PC-3 (cell line): ENCODE data around the gene PPP1R1C. TPM values are rescaled to one million over a fixed set of nuclear protein-coding genes. Genes with fewer than 3 reads are reported as not detected.

Experiments
- ATAC-seq: fragments of 200-7000 bp; cut with Tn5 transposase; 2 replicates; pipeline ENCODE4 v1.9.1; 2020; ENCODE audit warnings: mild to moderate bottlenecking, moderate library complexity
- BruUV-seq: library from RNA; stranded (reverse); fragments of 400-500 nt; replicated peaks from 2 replicates; lab custom pipeline; 2021; lab: Mats Ljungman, UMichigan
- CTCF ChIA-PET: fragments of 300-600 bp; sonication (Branson Sonifier 250); formaldehyde crosslinking; loops from one replicate; lab custom pipeline; 2022; ENCODE audit warnings: antibody characterized with exemption; lab: Charles Lee
- POLR2A ChIA-PET: fragments of 300-600 bp; sonication (Branson Sonifier 250); formaldehyde crosslinking; loops from one replicate; lab custom pipeline; 2022; ENCODE audit warnings: antibody characterized with exemption; ENCODE audit not compliant: unreplicated experiment; lab: Charles Lee
- DNase-seq: peaks from one replicate; pipeline ENCODE4 v3.0.0-alpha.2; 2015
- H2AFZ ChIP-seq: fragments of 300-600 bp; sonication (generic); 2 replicates; pipeline ENCODE4 v1.6.0; 2016; ENCODE audit warnings: antibody characterized with exemption, low read length
- H3F3A ChIP-seq: fragments of 300-600 bp; sonication (generic); one replicate; pipeline ENCODE4 v1.6.0; 2017; ENCODE audit warnings: antibody characterized with exemption, low read length, control low read depth, mild to moderate bottlenecking; ENCODE audit not compliant: unreplicated experiment
- H3K27ac ChIP-seq: fragments of 300-600 bp; sonication (generic); 2 replicates; pipeline ENCODE4 v1.5.1; 2016; ENCODE audit warnings: mild to moderate bottlenecking, low read length
- H3K27me3 ChIP-seq: fragments of 300-600 bp; sonication (generic); 2 replicates; pipeline ENCODE4 v1.6.1; 2016; ENCODE audit warnings: low read length, mixed read lengths
- H3K36me3 ChIP-seq: fragments of 300-600 bp; sonication (generic); 2 replicates; pipeline ENCODE4 v1.6.1; 2016; ENCODE audit warnings: low read depth, mixed run types, low read length, mixed read lengths
- H3K4me1 ChIP-seq: fragments of 300-600 bp; sonication (generic); 2 replicates; pipeline ENCODE4 v1.5.1; 2016; ENCODE audit warnings: low read length; ENCODE audit not compliant: insufficient read depth
- H3K4me2 ChIP-seq: fragments of 300-600 bp; sonication (generic); 2 replicates; pipeline ENCODE4 v1.6.0; 2016; ENCODE audit warnings: low read length
- H3K4me3 ChIP-seq: fragments of 300-600 bp; sonication (generic); 2 replicates; pipeline ENCODE4 v1.5.1; 2016; ENCODE audit warnings: mild to moderate bottlenecking, low read length, mixed read lengths
- H3K79me2 ChIP-seq: fragments of 300-600 bp; sonication (generic); 2 replicates; pipeline ENCODE4 v1.6.1; 2017; ENCODE audit warnings: low read length, mixed read lengths
- H3K9ac ChIP-seq: fragments of 300-600 bp; sonication (generic); 2 replicates; pipeline ENCODE4 v1.6.0; 2016; ENCODE audit warnings: mild to moderate bottlenecking, low read length
- H3K9me2 ChIP-seq: fragments of 300-600 bp; sonication (generic); replicated peaks from 2 replicates; pipeline ENCODE4 v1.6.1; 2016; ENCODE audit warnings: mixed run types, low read length, mixed read lengths
- H3K9me3 ChIP-seq: fragments of 300-600 bp; sonication (generic); 2 replicates; pipeline ENCODE4 v1.6.1; 2016; ENCODE audit warnings: low read length, mixed read lengths
- H4K20me1 ChIP-seq: fragments of 300-600 bp; sonication (generic); 2 replicates; pipeline ENCODE4 v1.6.1; 2016; ENCODE audit warnings: low read length, mixed read lengths
- EZH2 ChIP-seq: fragments of 300-600 bp; sonication (generic); IDR thresholded peaks from one replicate; pipeline ENCODE4 v1.6.1; 2017; ENCODE audit warnings: antibody characterized with exemption, mild to moderate bottlenecking, low read length; ENCODE audit not compliant: unreplicated experiment
- EZH2phosphoT487 ChIP-seq: fragments of 300-600 bp; sonication (generic); IDR thresholded peaks from 2 replicates; pipeline ENCODE4 v1.6.1; 2018; ENCODE audit warnings: mild to moderate bottlenecking, antibody characterized with exemption, low read length, borderline replicate concordance
- intact Hi-C: fragments of 100-400 bp; cut with micrococcal nuclease; formaldehyde crosslinking; loops from 2 replicates; pipeline ENCODE4 v1.9.0; 2023
- total RNA-seq: library from RNA; depleted of rRNA; stranded (reverse); fragments of >200 nt; gene quantifications from 2 replicates; pipeline ENCODE4 v1.2.3, GENCODE V29; 2014
- TF ChIP-seq, protein P1 (sequence below): fragments of 300-600 bp; sonication (generic); conservative IDR thresholded peaks from 2 replicates; pipeline ENCODE4 v1.5.1; 2017; ENCODE audit warnings: antibody characterized with exemption, low read depth, mild to moderate bottlenecking, low read length

PPP1R1C gene
- total RNA-seq, 1 experiment from 2014 or later, result 1.4 TPM

DNA sequence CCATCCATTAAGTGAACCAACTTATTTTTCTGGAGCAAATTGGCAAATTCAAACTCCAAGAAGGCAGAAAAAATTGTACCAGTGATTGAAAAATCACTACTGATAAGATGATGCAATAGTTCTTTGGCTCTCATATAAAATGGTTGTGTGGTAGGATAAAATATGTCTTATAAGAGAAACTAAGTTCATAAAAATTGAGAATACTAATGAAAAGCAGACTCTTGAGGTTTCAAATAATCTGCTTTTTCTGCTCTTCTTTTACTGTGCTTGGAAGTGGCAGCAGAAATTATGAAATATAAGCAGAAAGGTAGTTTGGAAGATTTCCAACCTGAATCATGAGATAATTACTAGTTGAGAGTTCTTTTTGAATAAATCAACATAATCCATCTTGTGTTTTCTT lies 61.9 kb downstream of the PPP1R1C start:
- H3K27ac ChIP-seq, result no peak overlapping the region
- H3K9me2 ChIP-seq, result no peaks in the 10 kb centered on the region
- intact Hi-C loops, result no loop called here
- no TSS peak for BruUV-seq
- no peak overlapping the region for H3K4me2 ChIP-seq
- no peaks in the 10 kb centered on the region for H3K36me3 ChIP-seq
- POLR2A ChIA-PET, result no interaction called here
- CTCF ChIA-PET, result no interaction called here
- no peaks in the 10 kb centered on the region for H4K20me1 ChIP-seq
- no peaks in the 10 kb centered on the region for H3K27me3 ChIP-seq
- H3K4me1 ChIP-seq, result 0 out of 2 replicates have a peak, but pooled peaks cover 6% of the 10 kb centered on the region
- ATAC-seq (no peak), DNase-seq (no peak)
- no peak overlapping the region for H3K9ac ChIP-seq
- H3F3A ChIP-seq, result no peaks in the 10 kb centered on the region
- TF ChIP-seq EZH2 (no peak), EZH2phosphoT487 (no peak)
- TF ChIP-seq, protein P1, sequence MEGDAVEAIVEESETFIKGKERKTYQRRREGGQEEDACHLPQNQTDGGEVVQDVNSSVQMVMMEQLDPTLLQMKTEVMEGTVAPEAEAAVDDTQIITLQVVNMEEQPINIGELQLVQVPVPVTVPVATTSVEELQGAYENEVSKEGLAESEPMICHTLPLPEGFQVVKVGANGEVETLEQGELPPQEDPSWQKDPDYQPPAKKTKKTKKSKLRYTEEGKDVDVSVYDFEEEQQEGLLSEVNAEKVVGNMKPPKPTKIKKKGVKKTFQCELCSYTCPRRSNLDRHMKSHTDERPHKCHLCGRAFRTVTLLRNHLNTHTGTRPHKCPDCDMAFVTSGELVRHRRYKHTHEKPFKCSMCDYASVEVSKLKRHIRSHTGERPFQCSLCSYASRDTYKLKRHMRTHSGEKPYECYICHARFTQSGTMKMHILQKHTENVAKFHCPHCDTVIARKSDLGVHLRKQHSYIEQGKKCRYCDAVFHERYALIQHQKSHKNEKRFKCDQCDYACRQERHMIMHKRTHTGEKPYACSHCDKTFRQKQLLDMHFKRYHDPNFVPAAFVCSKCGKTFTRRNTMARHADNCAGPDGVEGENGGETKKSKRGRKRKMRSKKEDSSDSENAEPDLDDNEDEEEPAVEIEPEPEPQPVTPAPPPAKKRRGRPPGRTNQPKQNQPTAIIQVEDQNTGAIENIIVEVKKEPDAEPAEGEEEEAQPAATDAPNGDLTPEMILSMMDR, result no peak
- H3K79me2 ChIP-seq, result no peaks in the 10 kb centered on the region
- H3K4me3 ChIP-seq, result no peak overlapping the region
- H2AFZ ChIP-seq, result no peak overlapping the region
- no peaks in the 10 kb centered on the region for H3K9me3 ChIP-seq

- Histone ChIP-seq H3K27ac (no peak overlapping the region), H3K27me3 (no peaks in the 10 kb centered on the region), H3K9me2 (no peaks in the 10 kb centered on the region), H3K9me3 (no peaks in the 10 kb centered on the region), H3F3A (no peaks in the 10 kb centered on the region), H3K9ac (no peak overlapping the region), H3K36me3 (no peaks in the 10 kb centered on the region), H3K4me3 (no peak overlapping the region), H2AFZ (no peak overlapping the region), H4K20me1 (no peaks in the 10 kb centered on the region), H3K79me2 (no peaks in the 10 kb centered on the region), H3K4me1 (0 out of 2 replicates have a peak, but pooled peaks cover 6% of the 10 kb centered on the region), H3K4me2 (no peak overlapping the region)
- TF ChIP-seq EZH2phosphoT487, result no peak
- POLR2A ChIA-PET, result no interaction called here
- ATAC-seq (no peak), DNase-seq (no peak)
- BruUV-seq, result no TSS peak
- CTCF ChIA-PET, result no interaction called here
- intact Hi-C loops, result no loop called here
Measured at GRCh38 chr2:182048088-182048487, 62.4 kb downstream of the PPP1R1C start.

DNA sequence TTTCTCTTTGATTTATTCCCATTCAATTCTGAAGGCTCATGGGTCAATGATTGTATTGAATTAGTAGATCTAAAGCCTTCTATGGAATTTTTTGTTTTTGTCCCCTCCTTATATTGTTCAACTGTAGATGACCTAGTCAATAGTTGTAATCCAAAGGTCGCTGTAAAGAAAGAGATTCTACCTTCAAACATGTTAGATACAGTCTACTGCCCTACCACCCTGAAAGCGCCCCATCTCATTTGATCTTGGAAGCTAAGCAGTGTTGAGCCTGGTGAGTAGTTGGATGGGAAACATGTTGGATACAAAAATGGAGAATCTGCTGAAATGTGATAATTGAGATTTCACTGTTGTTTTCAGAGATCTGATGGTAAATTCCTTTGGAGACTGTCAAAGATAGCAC lies 63.0 kb downstream of the PPP1R1C start:
- H3K4me3 ChIP-seq, result no peak overlapping the region
- no peak overlapping the region for H3K4me2 ChIP-seq
- no peaks in the 10 kb centered on the region for H3F3A ChIP-seq
- H3K9me2 ChIP-seq, result no peaks in the 10 kb centered on the region
- ATAC-seq, result no peak
- H3K9ac ChIP-seq, result no peak overlapping the region
- no peak overlapping the region for H2AFZ ChIP-seq
- no peaks in the 10 kb centered on the region for H4K20me1 ChIP-seq
- ChIA-PET CTCF (no interaction called here), POLR2A (no interaction called here)
- intact Hi-C loops, result no loop called here
- no peak for DNase-seq
- no peaks in the 10 kb centered on the region for H3K79me2 ChIP-seq
- no peaks in the 10 kb centered on the region for H3K9me3 ChIP-seq
- TF ChIP-seq, protein P1, result no peak
- TF ChIP-seq EZH2phosphoT487 (no peak), EZH2 (no peak)
- no peaks in the 10 kb centered on the region for H3K36me3 ChIP-seq
- no peaks in the 10 kb centered on the region for H3K27me3 ChIP-seq
- no TSS peak for BruUV-seq
- 0 out of 2 replicates have a peak, but pooled peaks cover 4% of the 10 kb centered on the region for H3K4me1 ChIP-seq
- no peak overlapping the region for H3K27ac ChIP-seq
